Parathyroid adenoma (tissue), 2 donors: Measurements from ENCODE around the gene NHLRC3.
"Not testable (repeated sequence)": the region's sequence is repeated elsewhere in the genome, so short reads cannot be mapped to it uniquely, and the experiment has no call there.

ENCODE experiments used
- H2AFZ ChIP-seq: fragments of 300-600 bp; sonication (generic); one replicate; pipeline ENCODE4 v1.7.0; 2017; ENCODE audit warnings: antibody characterized with exemption, mild to moderate bottlenecking
- H3K27ac ChIP-seq: fragments of 300-600 bp; sonication (generic); one replicate; pipeline ENCODE4 v1.7.0; 2017
- H3K27me3 ChIP-seq: fragments of 300-600 bp; sonication (generic); one replicate; pipeline ENCODE4 v1.7.0; 2017; ENCODE audit warnings: low read length; ENCODE audit not compliant: control insufficient read depth, insufficient read depth
- H3K36me3 ChIP-seq: fragments of 300-600 bp; sonication (generic); one replicate; pipeline ENCODE4 v1.7.0; 2017; ENCODE audit warnings: low read length; ENCODE audit not compliant: control insufficient read depth, insufficient read depth
- H3K4me1 ChIP-seq: fragments of 300-600 bp; sonication (generic); one replicate; pipeline ENCODE4 v1.7.0; 2017; ENCODE audit warnings: control low read depth
- H3K4me2 ChIP-seq: fragments of 300-600 bp; sonication (generic); one replicate; pipeline ENCODE4 v1.7.0; 2017; ENCODE audit warnings: low read length
- H3K4me3 ChIP-seq: fragments of 300-600 bp; sonication (generic); one replicate; pipeline ENCODE4 v1.7.0; 2017; ENCODE audit warnings: low read depth, low read length
- H3K79me2 ChIP-seq: fragments of 300-600 bp; sonication (generic); one replicate; pipeline ENCODE4 v1.7.0; 2017; ENCODE audit warnings: control low read depth
- H3K9ac ChIP-seq: fragments of 300-600 bp; sonication (generic); one replicate; pipeline ENCODE4 v1.7.0; 2017; ENCODE audit warnings: mild to moderate bottlenecking
- H3K9me3 ChIP-seq: fragments of 300-600 bp; sonication (generic); one replicate; pipeline ENCODE4 v1.7.0; 2017; ENCODE audit warnings: low read length; ENCODE audit not compliant: control insufficient read depth
- TF ChIP-seq, protein P1 (sequence below): fragments of 300-600 bp; sonication (generic); IDR thresholded peaks from one replicate; pipeline ENCODE4 v1.7.0; 2017; ENCODE audit warnings: antibody characterized with exemption, mild to moderate bottlenecking
- donor health status: primary hyperparathyroidism.

The NHLRC3 gene

GRCh38 chr13:39056018-39056417 lies 17.8 kb downstream of the NHLRC3 start:
- Histone ChIP-seq H3K9ac (no peak overlapping the region), H3K9me3 (no peaks in the 10 kb centered on the region), H3K27ac (no peak overlapping the region), H2AFZ (no peak overlapping the region), H3K4me2 (no peak overlapping the region), H3K4me1 (no peaks in the 10 kb centered on the region), H3K4me3 (no peak overlapping the region), H3K36me3 (no peaks in the 10 kb centered on the region), H3K27me3 (no peaks in the 10 kb centered on the region), H3K79me2 (no peaks in the 10 kb centered on the region)
- TF ChIP-seq, protein P1, sequence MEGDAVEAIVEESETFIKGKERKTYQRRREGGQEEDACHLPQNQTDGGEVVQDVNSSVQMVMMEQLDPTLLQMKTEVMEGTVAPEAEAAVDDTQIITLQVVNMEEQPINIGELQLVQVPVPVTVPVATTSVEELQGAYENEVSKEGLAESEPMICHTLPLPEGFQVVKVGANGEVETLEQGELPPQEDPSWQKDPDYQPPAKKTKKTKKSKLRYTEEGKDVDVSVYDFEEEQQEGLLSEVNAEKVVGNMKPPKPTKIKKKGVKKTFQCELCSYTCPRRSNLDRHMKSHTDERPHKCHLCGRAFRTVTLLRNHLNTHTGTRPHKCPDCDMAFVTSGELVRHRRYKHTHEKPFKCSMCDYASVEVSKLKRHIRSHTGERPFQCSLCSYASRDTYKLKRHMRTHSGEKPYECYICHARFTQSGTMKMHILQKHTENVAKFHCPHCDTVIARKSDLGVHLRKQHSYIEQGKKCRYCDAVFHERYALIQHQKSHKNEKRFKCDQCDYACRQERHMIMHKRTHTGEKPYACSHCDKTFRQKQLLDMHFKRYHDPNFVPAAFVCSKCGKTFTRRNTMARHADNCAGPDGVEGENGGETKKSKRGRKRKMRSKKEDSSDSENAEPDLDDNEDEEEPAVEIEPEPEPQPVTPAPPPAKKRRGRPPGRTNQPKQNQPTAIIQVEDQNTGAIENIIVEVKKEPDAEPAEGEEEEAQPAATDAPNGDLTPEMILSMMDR = no peak

- no peaks in the 10 kb centered on the region for H3K9me3 ChIP-seq
- H3K27ac ChIP-seq = no peak overlapping the region
- no peaks in the 10 kb centered on the region for H3K79me2 ChIP-seq
- no peaks in the 10 kb centered on the region for H3K4me1 ChIP-seq
- H2AFZ ChIP-seq = no peak overlapping the region
- H3K9ac ChIP-seq = no peak overlapping the region
- no peaks in the 10 kb centered on the region for H3K36me3 ChIP-seq
- no peak overlapping the region for H3K4me2 ChIP-seq
- no peak overlapping the region for H3K4me3 ChIP-seq
- TF ChIP-seq, protein P1 = no peak
- no peaks in the 10 kb centered on the region for H3K27me3 ChIP-seq
Observed at GRCh38 chr13:39058040-39058439, 19.8 kb downstream of the NHLRC3 start.

DNA sequence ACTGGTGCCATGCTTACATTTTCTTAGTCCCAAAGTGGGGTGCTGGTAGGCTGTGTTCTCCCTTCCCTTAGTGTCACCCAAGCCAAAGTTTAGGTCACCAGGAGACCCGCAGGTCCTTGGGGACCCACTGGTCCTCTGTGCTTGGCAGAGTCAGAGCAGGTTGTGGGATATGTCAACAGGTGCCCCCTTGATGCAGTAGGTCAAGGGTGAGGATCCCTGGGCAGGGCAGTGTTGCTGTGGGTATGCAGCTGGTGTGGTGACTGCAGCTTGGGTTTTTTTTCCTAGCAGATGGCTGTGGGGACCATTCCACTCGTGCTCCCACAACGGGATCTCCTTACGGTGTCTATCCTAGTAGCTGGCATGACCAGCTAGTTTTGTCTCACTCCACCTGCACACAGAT lies 23.7 kb downstream of the NHLRC3 start:
- H3K9ac ChIP-seq = no peak overlapping the region
- H3K36me3 ChIP-seq = no peaks in the 10 kb centered on the region
- H2AFZ ChIP-seq = no peak overlapping the region
- TF ChIP-seq, protein P1 = no peak
- no peaks in the 10 kb centered on the region for H3K9me3 ChIP-seq
- no peaks in the 10 kb centered on the region for H3K4me1 ChIP-seq
- no peak overlapping the region for H3K4me2 ChIP-seq
- H3K27me3 ChIP-seq = no peaks in the 10 kb centered on the region
- H3K27ac ChIP-seq = no peak overlapping the region
- H3K79me2 ChIP-seq = no peaks in the 10 kb centered on the region
- no peak overlapping the region for H3K4me3 ChIP-seq

DNA sequence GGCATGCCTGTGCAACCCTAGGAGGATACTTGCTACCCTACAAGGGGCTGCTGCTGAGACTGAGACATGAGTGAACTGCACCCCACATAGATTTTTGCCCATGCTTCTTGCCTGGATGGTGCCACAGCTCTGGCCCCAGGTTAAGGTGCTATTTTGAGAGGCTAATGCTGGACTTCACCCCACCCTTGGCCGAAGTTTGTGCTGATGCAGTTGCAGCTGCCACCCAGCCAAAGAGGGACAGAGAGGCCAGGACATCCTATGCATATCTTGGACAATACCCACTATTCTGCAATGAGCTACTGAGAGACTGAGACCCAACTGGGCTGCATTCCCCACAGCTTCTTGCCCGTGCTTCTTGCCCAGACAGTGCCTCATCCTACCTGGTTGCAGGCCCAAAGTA lies 34.6 kb downstream of the NHLRC3 start:
- Histone ChIP-seq H3K4me3 (no peak overlapping the region), H3K36me3 (no peaks in the 10 kb centered on the region), H2AFZ (no peak overlapping the region), H3K9me3 (no peaks in the 10 kb centered on the region), H3K79me2 (no peaks in the 10 kb centered on the region), H3K9ac (no peak overlapping the region), H3K27me3 (no peaks in the 10 kb centered on the region), H3K4me1 (no peaks in the 10 kb centered on the region), H3K27ac (no peak overlapping the region), H3K4me2 (no peak overlapping the region)
- TF ChIP-seq, protein P1 = no peak

GRCh38 chr13:39073983-39074382 lies 35.7 kb downstream of the NHLRC3 start:
- Histone ChIP-seq H3K4me3 (no peak overlapping the region), H3K27ac (no peak overlapping the region), H3K4me2 (no peak overlapping the region), H3K79me2 (no peaks in the 10 kb centered on the region), H3K27me3 (no peaks in the 10 kb centered on the region), H2AFZ (no peak overlapping the region), H3K9me3 (no peaks in the 10 kb centered on the region), H3K36me3 (no peaks in the 10 kb centered on the region), H3K4me1 (no peaks in the 10 kb centered on the region), H3K9ac (no peak overlapping the region)
- TF ChIP-seq, protein P1 = no peak

DNA sequence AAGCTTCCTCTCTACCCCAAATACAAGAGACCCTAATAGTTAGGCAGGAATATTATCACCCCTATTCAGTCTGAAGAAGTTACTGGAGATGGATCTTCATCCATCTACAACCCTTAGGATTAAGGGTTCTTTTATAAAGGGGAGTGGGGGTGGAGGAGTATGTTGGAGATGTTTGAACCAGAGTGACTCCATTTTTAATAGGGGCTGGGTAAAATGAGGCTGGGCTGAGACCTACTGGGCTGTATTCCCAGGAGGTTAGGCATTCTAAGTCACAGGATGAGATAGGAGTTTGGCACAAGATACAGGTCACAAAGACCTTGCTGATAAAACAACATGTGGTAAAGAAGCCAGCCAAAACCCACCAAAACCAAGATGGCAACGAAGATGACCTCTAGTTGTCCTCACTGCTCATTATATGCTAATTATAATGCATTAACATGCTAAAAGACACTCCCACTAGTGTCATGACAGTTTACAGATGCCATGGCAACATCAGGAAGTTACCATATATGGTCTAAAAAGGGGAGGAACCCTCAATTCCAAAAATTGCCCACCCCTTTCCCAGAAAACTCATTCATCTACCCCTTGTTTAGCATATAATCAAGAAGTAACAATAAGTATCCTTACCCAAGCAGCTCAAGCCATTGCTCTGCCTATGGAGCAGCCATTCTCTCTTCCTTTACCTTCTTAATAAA lies 48.1 kb downstream of the NHLRC3 start:
- H3K4me2 ChIP-seq, H3K27me3 ChIP-seq, H3K9me3 ChIP-seq, H3K27ac ChIP-seq, H3K79me2 ChIP-seq, H3K4me3 ChIP-seq, H3K36me3 ChIP-seq, H2AFZ ChIP-seq, H3K9ac ChIP-seq, H3K4me1 ChIP-seq: not testable (repeated sequence)
